K562 (cell line): Measurements from ENCODE around the gene SLC9A3. TPM values are rescaled to one million over a fixed set of nuclear protein-coding genes. Genes with fewer than 3 reads are reported as not detected.

Source experiments
- ATF3 ChIP-seq, 2 experiments: fragments of 450-650 bp in 1 of 2; sonication (generic) in 1 of 2; formaldehyde crosslinking in 1 of 2; IDR thresholded peaks in 1 of 2; conservative IDR thresholded peaks in 1 of 2; 2 replicates each; pipeline versions ENCODE4 v1.6.1 to v1.8.1; 2016 to 2023; ENCODE audit warnings: mild to moderate bottlenecking in 2 of 2, moderate library complexity in 2 of 2, inconsistent platforms in 1 of 2, missing genetic modification reagents in 1 of 2
- LARP7 ChIP-seq: fragments of 450-650 bp; IDR thresholded peaks from 2 replicates; pipeline ENCODE4 v1.6.1; 2016
- SETDB1 ChIP-seq: IDR thresholded peaks from one replicate; pipeline ENCODE4 v1.6.1; 2012; ENCODE audit warnings: low read length, control low read depth, inconsistent platforms
- SLC30A9 ChIP-seq: fragments of 250-450 bp; sonication (Bioruptor Pico); IDR thresholded peaks from 2 replicates; pipeline ENCODE4 v1.8.0; 2022; ENCODE audit warnings: mild to moderate bottlenecking, moderate library complexity
- ZBTB40 ChIP-seq, 2 experiments: fragments of 450-650 bp in 1 of 2; sonication (generic) in 1 of 2; formaldehyde crosslinking in 1 of 2; IDR thresholded peaks; 2 replicates each; pipeline versions ENCODE4 v1.7.1 to v1.9.0; 2016 to 2022; ENCODE audit warnings: inconsistent platforms in 1 of 2, mild to moderate bottlenecking in 1 of 2, missing genetic modification reagents in 1 of 2
- ZHX1 ChIP-seq: fragments of 150-350 bp; conservative IDR thresholded peaks from 2 replicates; pipeline ENCODE4 v1.6.1; 2014; ENCODE audit warnings: low read length
- ZNF12 ChIP-seq: sonication (generic); formaldehyde crosslinking; IDR thresholded peaks from 2 replicates; pipeline ENCODE4 v1.4.0; 2020; ENCODE audit warnings: mild to moderate bottlenecking, missing genetic modification reagents
- polyA plus RNA-seq, 8 experiments: library from polyadenylated mRNA; depleted of rRNA in 4 of 8; stranded (reverse) in 5 of 8; unstranded in 3 of 8; fragments of >200 nt; fragmentation: Nextera tagmentation in 2 of 8; fragmentation: Illumina TruSeq in 1 of 8; extraction: Ambion mirVana in 2 of 8; extraction: Trizol in 1 of 8; gene quantifications; 2 replicates each; pipeline versions ENCODE4 v1.2.1 to v1.2.3, GENCODE V29; 2011 to 2014; ENCODE audit warnings: inconsistent platforms in 1 of 8, missing spikeins in 1 of 8
- total RNA-seq, 7 experiments: library from RNA; depleted of rRNA in 6 of 7; stranded (reverse); fragments of >200 nt in 6 of 7; fragmentation: Illumina TruSeq in 2 of 7; extraction: Trizol in 2 of 7; gene quantifications; 2 replicates each; pipeline versions ENCODE4 v1.2.1 to v1.2.3, GENCODE V29; 2011 to 2021; ENCODE audit warnings: low replicate concordance in 1 of 7

SLC9A3 gene
- total and polyA plus RNA-seq, 9 of the 15 experiments (the other 6 are each of a cell fraction or from before 2014, with no cell fraction given), result 1.5 to 5.8 (median 3.7) TPM; not detected in 2

GRCh38 chr5:500491-500890, 23.8 kb downstream of the SLC9A3 start (continued):
- TF ChIP-seq ATF3 (IDR thresholded peaks at IDR 0.05), result no peak
- no peak for TF ChIP-seq ATF3 (CRISPR knock-in tag; conservative IDR thresholded peaks at IDR 0.05)
- TF ChIP-seq SLC30A9 (CRISPR knock-in tag), result no peak
- no peak for TF ChIP-seq ZHX1
- no peak for TF ChIP-seq SETDB1
- no peak for TF ChIP-seq LARP7
- TF ChIP-seq ZBTB40 (IDR thresholded peaks at IDR 0.05), result no peak
- TF ChIP-seq ZBTB40 (CRISPR knock-in tag; IDR thresholded peaks at IDR 0.05), result no peak
- TF ChIP-seq ZNF12 (CRISPR knock-in tag), result no peak
